GM19468 (cell line): ENCODE data around the gene RNF222.
"Not testable (repeated sequence)": the region's sequence is repeated elsewhere in the genome, so short reads cannot be mapped to it uniquely, and the experiment has no call there.

Experiments used
- ATAC-seq: cut with Tn5 transposase; IDR thresholded peaks from one replicate; pipeline ENCODE4 v1.9.1; 2021; ENCODE audit warnings: mild to moderate bottlenecking, moderate library complexity, moderate number of reproducible peaks; ENCODE audit not compliant: unreplicated experiment; ENCODE audit errors: extremely low read depth

The RNF222 gene

GRCh38 chr17:8413328-8413727 lies 15.7 kb upstream of the RNF222 start:
- ATAC-seq = no peak

- ATAC-seq = no peak
Observed at GRCh38 chr17:8412089-8412488, 14.5 kb upstream of the RNF222 start.

- ATAC-seq = no peak
Observed at GRCh38 chr17:8410883-8411238, 13.2 kb upstream of the RNF222 start.

- no peak for ATAC-seq
Observed at GRCh38 chr17:8409966-8410882, 12.6 kb upstream of the RNF222 start.

- ATAC-seq = no peak
Observed at GRCh38 chr17:8408371-8408770, 10.7 kb upstream of the RNF222 start.

GRCh38 chr17:8406174-8406573 lies 8.5 kb upstream of the RNF222 start:
- no peak for ATAC-seq

GRCh38 chr17:8405499-8406016 lies 7.9 kb upstream of the RNF222 start:
- ATAC-seq = no peak

GRCh38 chr17:8402921-8403536 lies 5.4 kb upstream of the RNF222 start:
- no peak for ATAC-seq

GRCh38 chr17:8401107-8401506 lies 3.5 kb upstream of the RNF222 start:
- ATAC-seq = no peak

GRCh38 chr17:8398980-8399379 lies 1.4 kb upstream of the RNF222 start:
- ATAC-seq = no peak

GRCh38 chr17:8394497-8394896 lies 3.1 kb downstream of the RNF222 start:
- not testable (repeated sequence) for ATAC-seq

GRCh38 chr17:8393470-8394231 lies 4.0 kb downstream of the RNF222 start:
- ATAC-seq = no peak

GRCh38 chr17:8392674-8393469 lies 4.8 kb downstream of the RNF222 start:
- ATAC-seq = no peak

GRCh38 chr17:8392274-8392673 lies 5.4 kb downstream of the RNF222 start:
- ATAC-seq = no peak

- ATAC-seq = no peak
Observed at GRCh38 chr17:8391711-8392110, 5.9 kb downstream of the RNF222 start.

GRCh38 chr17:8387914-8388651 lies 9.5 kb downstream of the RNF222 start:
- no peak for ATAC-seq

GRCh38 chr17:8386841-8387240 lies 10.8 kb downstream of the RNF222 start:
- no peak for ATAC-seq

GRCh38 chr17:8384801-8385378 lies 12.7 kb downstream of the RNF222 start:
- no peak for ATAC-seq
